GM12874 (cell line): ENCODE data around the gene ARHGEF7.

Experiments
- CTCF ChIP-seq: IDR thresholded peaks from 2 replicates; pipeline ENCODE4 v1.5.1; 2011; ENCODE audit warnings: low read depth, mild to moderate bottlenecking, control low read depth, low read length, moderate library complexity; ENCODE audit not compliant: insufficient read depth

ARHGEF7 gene

GRCh38 chr13:111115061-111115964, at the start of gene ARHGEF7:
ARHGEF7 (plus strand) TSS chr13:111115310; CDS start chr13:111115527, 217 bp downstream.
- no peak for TF ChIP-seq CTCF

- TF ChIP-seq CTCF, result no peak
Measured at GRCh38 chr13:111065698-111066097, 49.4 kb upstream of the ARHGEF7 start.

- TF ChIP-seq CTCF, result no peak
Measured at GRCh38 chr13:111066544-111066943, 48.6 kb upstream of the ARHGEF7 start.

- no peak for TF ChIP-seq CTCF
Measured at GRCh38 chr13:111068009-111068350, 47.1 kb upstream of the ARHGEF7 start.

- TF ChIP-seq CTCF, result 0 out of 2 replicates have a peak, but pooled peaks have one; percentile 13
Measured at GRCh38 chr13:111071120-111071519, 44.0 kb upstream of the ARHGEF7 start.

GRCh38 chr13:111074826-111075225, 40.3 kb upstream of the ARHGEF7 start:
- TF ChIP-seq CTCF, result no peak

GRCh38 chr13:111076155-111077013, 38.7 kb upstream of the ARHGEF7 start:
- TF ChIP-seq CTCF, result no peak
